Keratinocyte (primary cell): ENCODE measurements around the gene DIS3L2. TPM values are rescaled to one million over a fixed set of nuclear protein-coding genes. Genes with fewer than 3 reads are reported as not detected.

ENCODE experiments used
- DNase-seq: peaks from one replicate; pipeline ENCODE4 v3.0.0-alpha.2; 2011; ENCODE audit warnings: low read depth, missing footprints, low spot score
- FAIRE-seq: peaks from 2 replicates; lab custom pipeline; 2011; peaks lifted over from hg19 to GRCh38; lab: Jason Lieb, UNC
- H2AFZ ChIP-seq: 2 replicates; pipeline ENCODE4 v1.6.0; 2012; ENCODE audit warnings: low read length, control low read depth, inconsistent platforms; ENCODE audit not compliant: control insufficient read depth
- H3K27ac ChIP-seq: 2 replicates; pipeline ENCODE4 v1.5.1; 2011; ENCODE audit warnings: low read length; ENCODE audit not compliant: control insufficient read depth, insufficient read depth
- H3K27me3 ChIP-seq: 3 replicates; pipeline ENCODE4 v1.6.0; 2011; ENCODE audit warnings: low read length; ENCODE audit not compliant: control insufficient read depth, insufficient read depth; ENCODE audit errors: extremely low read depth
- H3K36me3 ChIP-seq, 2 experiments: 2 replicates in 1 of 2; 3 replicates in 1 of 2; pipeline ENCODE4 v1.5.1; 2011; ENCODE audit warnings: low read length in 2 of 2, mild to moderate bottlenecking in 1 of 2; ENCODE audit not compliant: control insufficient read depth in 2 of 2, insufficient read depth in 2 of 2; ENCODE audit errors: extremely low read depth in 1 of 2
- H3K4me1 ChIP-seq: 3 replicates; pipeline ENCODE4 v1.5.1; 2011; ENCODE audit warnings: low read length; ENCODE audit not compliant: control insufficient read depth, insufficient read depth; ENCODE audit errors: extremely low read depth
- H3K4me2 ChIP-seq: 3 replicates; pipeline ENCODE4 v1.6.0; 2011; ENCODE audit warnings: low read depth, low read length; ENCODE audit not compliant: control insufficient read depth, insufficient read depth; ENCODE audit errors: extremely low read depth
- H3K4me3 ChIP-seq, 3 experiments: fragments of 200-600 bp in 1 of 3; sonication (generic) in 1 of 3; 2 replicates in 2 of 3; 3 replicates in 1 of 3; pipeline ENCODE4 v1.5.1; 2011 to 2016; ENCODE audit warnings: low read length in 3 of 3, mild to moderate bottlenecking in 3 of 3, control low read depth in 2 of 3, inconsistent platforms in 1 of 3, low read depth in 1 of 3, mixed read lengths in 1 of 3, mixed run types in 1 of 3, moderate library complexity in 1 of 3; ENCODE audit not compliant: control insufficient read depth in 2 of 3, insufficient read depth in 2 of 3; ENCODE audit errors: extremely low read depth in 1 of 3
- H3K79me2 ChIP-seq: 2 replicates; pipeline ENCODE4 v1.6.0; 2012; ENCODE audit warnings: low read length; ENCODE audit not compliant: control insufficient read depth, insufficient read depth
- H3K9ac ChIP-seq: 3 replicates; pipeline ENCODE4 v1.6.0; 2011; ENCODE audit warnings: low read length; ENCODE audit not compliant: control insufficient read depth, insufficient read depth; ENCODE audit errors: extremely low read depth
- H3K9me1 ChIP-seq: 3 replicates; pipeline ENCODE4 v1.6.0; 2011; ENCODE audit warnings: low read length; ENCODE audit not compliant: control insufficient read depth, insufficient read depth; ENCODE audit errors: extremely low read depth
- H3K9me3 ChIP-seq: 2 replicates; pipeline ENCODE4 v1.5.1; 2012; ENCODE audit warnings: low read depth, low read length; ENCODE audit not compliant: control insufficient read depth
- H4K20me1 ChIP-seq: 3 replicates; pipeline ENCODE4 v1.6.0; 2011; ENCODE audit warnings: low read length; ENCODE audit not compliant: control insufficient read depth, insufficient read depth; ENCODE audit errors: extremely low read depth
- EZH2 ChIP-seq: IDR thresholded peaks from one replicate; pipeline ENCODE4 v1.6.1; 2012; ENCODE audit warnings: inconsistent platforms, mild to moderate bottlenecking, low read length, moderate library complexity
- dilution Hi-C: fragments of 300-500 bp; cut with MboI; formaldehyde crosslinking; loops from one replicate; pipeline ENCODE4 v1.7.0; 2020; ENCODE audit warnings: low sequenced_read_pairs; ENCODE audit not compliant: extremely low pct_ligation_motif_present
- polyA plus RNA-seq, 5 experiments: library from polyadenylated mRNA; depleted of rRNA in 3 of 5; stranded (reverse) in 3 of 5; stranded (forward) in 1 of 5; unstranded in 1 of 5; fragments of >200 nt; gene quantifications; 1 replicate in 1 of 5; 2 replicates in 3 of 5; 3 replicates in 1 of 5; pipeline versions ENCODE4 v1.2.1 to v1.2.3, GENCODE V29; 2011 to 2012; ENCODE audit warnings: missing spikeins in 2 of 5, low read depth in 1 of 5, low replicate concordance in 1 of 5
- TF ChIP-seq, protein P1 (sequence below), 3 experiments: IDR thresholded peaks in 1 of 3; conservative IDR thresholded peaks in 1 of 3; optimal IDR thresholded peaks in 1 of 3; 2 replicates in 2 of 3; 3 replicates in 1 of 3; pipeline versions ENCODE3 to v1.5.1; 2011; ENCODE audit warnings: low read length in 3 of 3, mild to moderate bottlenecking in 3 of 3, moderate library complexity in 2 of 3, control low read depth in 1 of 3, inconsistent platforms in 1 of 3; ENCODE audit not compliant: insufficient read depth in 2 of 3; ENCODE audit errors: extremely low read depth in 1 of 3

DIS3L2 gene
- polyA plus RNA-seq, 1 donor (not counting 4 experiments of a cell fraction or from before 2014, with no cell fraction given) = 8.6 TPM

DNA sequence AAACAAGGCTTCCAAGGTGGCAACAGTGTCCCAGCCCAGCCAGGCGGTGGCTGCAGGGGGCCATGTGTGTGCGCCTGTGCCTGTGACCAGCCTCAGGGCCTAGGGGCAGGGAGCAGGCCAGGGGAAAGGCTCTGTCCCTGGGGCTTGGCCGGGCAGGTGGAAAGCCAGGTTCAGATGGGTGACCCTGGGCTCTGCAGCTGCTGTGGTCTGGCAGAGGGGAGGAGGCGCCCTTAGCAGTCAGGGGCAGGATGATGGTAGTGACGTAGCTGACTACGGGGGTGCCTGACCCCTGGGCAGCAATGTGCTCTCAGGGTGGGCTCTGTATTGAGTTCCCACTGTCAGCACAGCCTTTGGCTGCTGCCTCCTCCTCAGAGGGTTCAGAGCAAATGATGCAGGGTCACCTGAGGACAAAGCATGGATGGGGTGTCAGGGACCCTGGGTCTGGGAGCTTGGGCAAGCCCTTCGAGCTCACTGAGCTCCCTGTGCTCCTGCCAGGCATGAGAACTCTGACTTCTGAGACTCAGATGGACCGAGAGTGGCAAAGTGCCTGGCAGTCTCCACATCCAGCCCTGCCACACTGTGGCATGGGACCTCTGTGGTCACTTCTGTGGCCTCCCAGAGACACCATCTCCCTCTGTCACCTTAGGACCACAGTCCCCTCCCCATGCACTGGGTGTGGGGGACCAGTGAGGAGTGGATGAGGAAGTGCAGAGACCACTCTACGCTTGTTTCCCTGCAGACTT, 360.5 kb downstream of the DIS3L2 start:
- dilution Hi-C loops = no loop called here
- Histone ChIP-seq H3K79me2 (no peaks in the 10 kb centered on the region), H3K9me3 (no peaks in the 10 kb centered on the region), H4K20me1 (no peaks in the 10 kb centered on the region), H3K9me1 (no peaks in the 10 kb centered on the region), H3K4me1 (peaks cover 17% of the 10 kb centered on the region), H3K4me3 (no peak overlapping the region), H3K27me3 (no peaks in the 10 kb centered on the region), H3K36me3 (no peaks in the 10 kb centered on the region), H3K4me2 (peak overlapping the region; percentile 47), H2AFZ (no peak overlapping the region), H3K9ac (no peak overlapping the region), H3K27ac (no peak overlapping the region)
- no peak for TF ChIP-seq EZH2
- TF ChIP-seq, protein P1, sequence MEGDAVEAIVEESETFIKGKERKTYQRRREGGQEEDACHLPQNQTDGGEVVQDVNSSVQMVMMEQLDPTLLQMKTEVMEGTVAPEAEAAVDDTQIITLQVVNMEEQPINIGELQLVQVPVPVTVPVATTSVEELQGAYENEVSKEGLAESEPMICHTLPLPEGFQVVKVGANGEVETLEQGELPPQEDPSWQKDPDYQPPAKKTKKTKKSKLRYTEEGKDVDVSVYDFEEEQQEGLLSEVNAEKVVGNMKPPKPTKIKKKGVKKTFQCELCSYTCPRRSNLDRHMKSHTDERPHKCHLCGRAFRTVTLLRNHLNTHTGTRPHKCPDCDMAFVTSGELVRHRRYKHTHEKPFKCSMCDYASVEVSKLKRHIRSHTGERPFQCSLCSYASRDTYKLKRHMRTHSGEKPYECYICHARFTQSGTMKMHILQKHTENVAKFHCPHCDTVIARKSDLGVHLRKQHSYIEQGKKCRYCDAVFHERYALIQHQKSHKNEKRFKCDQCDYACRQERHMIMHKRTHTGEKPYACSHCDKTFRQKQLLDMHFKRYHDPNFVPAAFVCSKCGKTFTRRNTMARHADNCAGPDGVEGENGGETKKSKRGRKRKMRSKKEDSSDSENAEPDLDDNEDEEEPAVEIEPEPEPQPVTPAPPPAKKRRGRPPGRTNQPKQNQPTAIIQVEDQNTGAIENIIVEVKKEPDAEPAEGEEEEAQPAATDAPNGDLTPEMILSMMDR (optimal IDR thresholded peaks at IDR 0.05 in 1 of 3, IDR thresholded peaks at IDR 0.05 in 1 of 3, conservative IDR thresholded peaks at IDR 0.05 in 1 of 3; ENCODE audit: extremely low read depth in 1 of 3, insufficient read depth in 2 of 3, low read length in 3 of 3) = no peak
- no peak for DNase-seq
- no peak for FAIRE-seq

DNA sequence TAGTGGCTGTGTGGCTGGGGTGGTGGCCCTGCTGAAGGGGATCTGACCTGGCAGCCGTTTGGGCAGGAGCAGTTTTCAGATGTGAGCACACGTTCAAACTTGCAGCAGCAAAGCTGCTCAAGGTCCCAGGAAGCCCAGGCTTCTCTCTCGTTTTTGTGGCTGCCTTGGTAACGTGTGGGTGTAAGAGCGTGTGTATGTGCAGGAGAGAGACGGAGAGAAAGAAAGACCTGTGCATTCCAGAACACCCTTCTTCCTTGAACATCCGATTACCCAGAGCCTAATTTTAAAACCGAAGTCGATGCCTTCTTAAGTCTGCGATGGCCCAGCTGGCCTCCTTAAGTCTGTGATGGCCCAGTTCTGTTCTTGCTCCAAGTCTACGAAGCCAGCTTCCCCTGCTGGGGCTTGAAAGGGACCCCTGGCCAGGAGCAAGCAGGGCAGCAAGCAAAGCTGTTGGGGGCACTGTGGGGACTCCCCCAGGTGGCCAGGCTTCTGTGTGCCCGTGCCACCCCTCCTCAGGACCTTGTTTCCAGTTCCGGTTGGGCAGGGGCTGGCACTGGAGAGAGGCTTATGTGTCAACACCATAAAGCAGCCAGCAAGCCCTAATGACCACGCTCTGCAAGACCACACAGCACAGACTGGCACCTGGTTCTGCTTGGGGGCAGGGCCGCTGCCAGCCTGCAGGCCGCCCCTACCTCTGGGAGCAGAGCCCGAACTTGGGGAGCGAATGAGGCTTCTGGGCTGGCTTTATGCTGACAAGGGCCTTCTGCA, 361.2 kb downstream of the DIS3L2 start:
- Histone ChIP-seq H2AFZ (no peak overlapping the region), H3K27me3 (no peaks in the 10 kb centered on the region), H3K9me1 (no peaks in the 10 kb centered on the region), H3K9ac (no peak overlapping the region), H3K27ac (no peak overlapping the region), H3K36me3 (no peaks in the 10 kb centered on the region), H3K79me2 (no peaks in the 10 kb centered on the region), H3K4me3 (no peak overlapping the region), H3K4me1 (peaks cover 16% of the 10 kb centered on the region), H3K9me3 (no peaks in the 10 kb centered on the region), H3K4me2 (peak overlapping the region; percentile 47), H4K20me1 (peaks cover 4% of the 10 kb centered on the region)
- dilution Hi-C loops = no loop called here
- TF ChIP-seq EZH2 = no peak
- TF ChIP-seq, protein P1 (optimal IDR thresholded peaks at IDR 0.05 in 1 of 3, IDR thresholded peaks at IDR 0.05 in 1 of 3, conservative IDR thresholded peaks at IDR 0.05 in 1 of 3; ENCODE audit: extremely low read depth in 1 of 3, insufficient read depth in 2 of 3, low read length in 3 of 3) = no peak
- DNase-seq = no peak
- peak; percentile 87 for FAIRE-seq
